HG03378 (cell line): ENCODE measurements around the gene CFAP20.

Experiments used
- ATAC-seq: cut with Tn5 transposase; IDR thresholded peaks from one replicate; pipeline ENCODE4 v1.9.1; 2021; ENCODE audit warnings: mild to moderate bottlenecking, moderate library complexity; ENCODE audit not compliant: unreplicated experiment

The CFAP20 gene

DNA sequence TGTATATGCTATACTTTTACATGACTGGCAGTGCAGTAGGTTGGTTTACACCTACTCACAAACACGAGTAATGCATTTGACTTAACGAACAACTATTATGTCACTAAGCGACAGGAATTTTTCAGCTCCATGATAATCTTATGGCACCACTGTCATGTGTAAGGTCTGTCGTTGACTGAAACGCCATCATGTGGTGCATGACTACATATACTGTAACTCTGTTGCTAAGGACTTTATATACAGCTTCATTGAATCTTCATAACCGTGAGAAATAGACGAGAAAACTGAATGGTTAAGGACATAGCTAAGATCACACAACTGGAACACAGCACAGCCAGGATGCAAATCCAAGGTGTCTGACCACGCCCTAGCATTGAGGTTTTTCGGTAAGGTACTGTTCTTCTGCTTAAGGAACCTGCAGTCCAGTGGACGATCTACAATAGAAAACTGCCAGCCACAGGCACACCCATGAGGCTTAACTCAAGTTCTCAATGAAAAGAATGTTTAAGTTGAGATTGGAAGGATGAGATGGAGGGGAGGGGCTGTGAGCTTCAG is 3.3 kb downstream of the CFAP20 start:
- no peak for ATAC-seq

- ATAC-seq: no peak
Measured at GRCh38 chr16:58125041-58125440, 4.1 kb downstream of the CFAP20 start.

- no peak for ATAC-seq
Measured at GRCh38 chr16:58124601-58124915, 4.6 kb downstream of the CFAP20 start.

GRCh38 chr16:58123896-58124600 is 5.1 kb downstream of the CFAP20 start:
- no peak for ATAC-seq

DNA sequence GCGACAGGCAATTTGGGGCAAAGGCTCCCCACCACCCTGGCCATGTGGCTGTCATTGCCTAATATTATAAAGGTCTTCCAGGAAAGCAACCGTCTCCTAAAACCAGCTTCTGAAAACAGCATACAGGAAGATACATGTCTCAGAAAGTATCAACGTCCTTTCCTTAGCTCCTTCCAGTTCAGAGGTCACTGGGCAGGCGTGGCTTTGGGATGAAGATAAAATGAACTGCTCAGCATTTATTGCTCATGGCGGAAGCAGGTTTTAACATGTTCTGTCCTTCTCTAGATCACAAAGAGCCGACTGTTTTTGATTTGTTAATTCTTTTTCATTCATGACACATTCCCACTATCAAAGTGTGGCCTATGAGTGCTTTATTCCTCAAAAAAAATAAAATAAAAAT is 8.0 kb downstream of the CFAP20 start:
- ATAC-seq: no peak

DNA sequence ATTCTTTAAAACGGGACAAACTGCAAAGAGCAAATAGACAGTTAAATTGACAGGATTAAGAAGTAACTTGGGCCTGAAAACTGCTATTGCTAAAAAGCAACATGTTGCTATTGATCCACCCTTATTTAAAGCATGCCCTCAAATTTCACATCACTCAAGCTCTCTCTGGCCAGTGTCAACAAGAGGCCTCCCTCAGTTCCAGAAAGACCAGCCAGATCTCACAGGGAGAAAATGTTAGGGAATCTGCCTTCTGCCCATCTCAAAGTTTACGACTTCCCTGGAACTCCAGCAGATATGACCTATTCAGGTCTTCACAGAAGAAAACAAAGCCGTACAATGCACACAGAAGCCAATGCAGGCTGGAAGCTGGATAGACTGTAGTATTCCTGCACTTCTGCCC is 8.9 kb downstream of the CFAP20 start:
- no peak for ATAC-seq

GRCh38 chr16:58119509-58119845 is 9.7 kb downstream of the CFAP20 start:
- no peak for ATAC-seq

- ATAC-seq: no peak
Measured at GRCh38 chr16:58118801-58119508, 10.2 kb downstream of the CFAP20 start.

DNA sequence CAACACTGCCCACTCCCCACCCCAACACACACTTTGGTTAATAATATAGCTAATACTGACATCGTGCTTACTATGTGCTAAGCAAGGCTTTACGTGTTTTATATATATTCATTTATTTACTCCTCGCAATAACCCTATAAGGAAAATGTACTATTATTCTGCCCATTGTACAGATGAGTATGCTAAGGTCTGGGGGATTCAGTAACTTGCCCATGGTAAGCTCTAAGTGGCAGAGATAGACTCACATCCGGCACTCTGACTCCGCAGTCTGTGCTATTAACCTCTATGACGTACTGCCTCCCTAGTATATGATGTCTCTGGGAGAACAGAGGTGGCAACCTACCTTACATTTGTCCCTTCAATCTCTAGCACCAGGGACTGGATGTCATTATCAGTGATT is 12.7 kb downstream of the CFAP20 start:
- no peak for ATAC-seq

GRCh38 chr16:58116081-58116480 is 13.1 kb downstream of the CFAP20 start:
- ATAC-seq: no peak

GRCh38 chr16:58114827-58115825 is 14.1 kb downstream of the CFAP20 start:
- ATAC-seq: no peak

DNA sequence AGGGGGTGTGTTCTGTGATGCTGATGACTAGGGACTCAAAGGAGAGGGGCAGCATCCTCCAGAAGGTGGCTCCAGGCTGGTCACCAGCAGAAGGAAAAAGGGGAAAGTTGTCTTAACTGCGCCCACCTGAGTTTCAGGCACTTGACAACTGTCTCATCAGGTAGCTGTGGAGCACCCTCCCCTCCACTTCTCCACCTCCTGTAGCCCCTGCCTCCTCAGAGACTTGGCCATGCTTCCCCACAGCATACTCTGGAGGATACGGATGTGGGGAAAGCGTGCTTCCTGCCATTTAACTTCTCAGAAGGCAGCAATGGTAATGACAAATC is 17.9 kb downstream of the CFAP20 start:
- no peak for ATAC-seq

GRCh38 chr16:58110571-58111301 is 18.4 kb downstream of the CFAP20 start:
- ATAC-seq: no peak

DNA sequence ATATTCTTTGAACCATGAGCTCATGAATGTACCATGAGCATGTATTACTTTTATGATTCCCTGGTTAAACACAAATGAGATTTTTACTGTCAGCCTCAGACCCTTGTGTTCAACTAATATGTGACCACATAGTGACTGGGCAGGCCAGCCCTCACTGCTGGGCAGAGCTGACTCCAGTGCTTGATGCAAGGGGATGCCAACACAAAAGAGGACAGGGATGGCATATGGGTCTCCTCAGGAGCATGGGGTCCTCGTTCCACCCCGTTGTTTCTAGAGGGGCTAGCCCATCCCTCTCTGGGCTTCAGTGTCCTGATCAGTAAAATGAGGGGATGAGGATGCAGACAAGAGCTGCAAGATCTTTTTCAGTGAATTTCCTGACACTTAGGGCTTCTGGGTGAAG is 19.3 kb downstream of the CFAP20 start:
- no peak for ATAC-seq

DNA sequence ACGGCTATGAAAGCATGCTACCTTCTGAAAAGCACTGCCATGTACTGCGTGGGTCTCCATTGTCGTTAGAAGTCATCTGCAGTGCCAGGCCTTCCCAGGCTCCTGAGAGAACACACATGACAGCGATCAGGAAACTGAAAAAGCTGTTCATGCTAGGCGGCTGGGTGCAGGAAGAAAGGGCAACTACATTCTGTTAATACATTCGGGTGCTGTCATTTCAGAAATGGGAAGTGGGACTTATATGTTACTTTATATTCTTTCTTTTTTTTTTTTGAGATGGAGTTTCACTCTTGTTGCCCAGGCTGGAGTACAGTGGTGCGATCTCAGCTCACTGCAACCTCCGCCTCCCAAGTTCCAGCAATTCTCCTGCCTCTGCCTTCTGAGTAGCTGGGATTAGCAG is 19.9 kb downstream of the CFAP20 start:
- ATAC-seq: no peak

GRCh38 chr16:58107709-58108108 is 21.5 kb downstream of the CFAP20 start:
- no peak for ATAC-seq

GRCh38 chr16:58107228-58107627 is 22.0 kb downstream of the CFAP20 start:
- no peak for ATAC-seq

DNA sequence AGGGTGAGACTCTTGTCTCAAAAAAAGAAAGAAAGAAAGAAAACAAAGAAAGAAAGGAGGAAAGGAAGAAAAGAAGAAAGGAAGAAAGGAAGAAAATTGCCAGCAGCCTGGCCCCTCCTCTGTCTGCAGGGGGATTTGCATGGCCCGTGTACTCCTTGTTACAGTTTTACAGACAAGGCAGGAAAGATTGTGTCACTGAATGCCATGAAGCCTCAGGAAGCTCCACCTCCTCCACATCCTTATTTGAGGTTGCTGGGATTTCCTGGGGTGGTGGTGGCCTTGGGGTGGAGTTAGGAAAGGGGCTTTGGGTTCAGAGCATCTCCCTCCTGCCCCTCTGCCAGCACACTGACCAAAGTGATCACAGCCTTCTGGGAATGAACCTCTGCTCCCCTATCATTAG is 23.6 kb downstream of the CFAP20 start:
- no peak for ATAC-seq

DNA sequence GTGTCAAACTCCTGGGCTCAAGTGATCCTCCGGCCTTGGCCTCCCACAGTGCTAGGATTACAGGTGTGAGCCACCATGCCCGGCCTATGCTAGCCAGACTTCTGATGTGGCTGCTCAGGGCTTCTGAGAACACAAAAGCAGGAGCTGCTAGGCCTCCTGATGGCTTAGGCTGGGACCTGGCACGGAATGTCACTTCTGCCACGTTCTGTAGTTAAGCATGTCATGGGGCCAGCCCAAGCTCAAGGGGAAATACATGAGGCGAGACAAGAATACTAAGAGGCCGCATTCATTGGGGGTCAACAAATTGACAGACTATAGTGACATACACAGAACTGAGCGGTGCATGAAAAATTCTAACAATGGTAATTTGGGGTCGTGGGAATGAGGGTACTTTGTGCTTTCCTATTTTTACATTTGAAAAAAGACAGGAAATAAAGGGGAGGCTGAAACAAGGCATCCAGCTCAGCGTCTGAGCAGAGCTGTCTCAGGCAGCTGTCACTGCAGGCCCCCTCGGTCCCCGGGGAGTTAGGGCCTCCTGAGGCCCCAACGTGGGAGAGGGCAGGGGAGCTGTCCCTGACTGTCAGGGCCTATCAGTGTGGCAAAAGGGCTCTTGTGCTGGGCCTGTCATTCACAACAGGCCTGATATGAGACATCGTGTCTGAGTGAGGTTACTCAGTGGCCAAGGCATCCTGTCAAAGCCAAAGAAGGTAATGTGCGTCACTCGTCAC is 26.4 kb downstream of the CFAP20 start:
- no peak for ATAC-seq

- no peak for ATAC-seq
Measured at GRCh38 chr16:58099956-58100300, 29.3 kb downstream of the CFAP20 start.
